CD4-positive, alpha-beta T cell treated with Interleukin-1 beta for 1 hour (primary cell): ENCODE results near the gene SASH1.
A peak's percentile ranks its signal among the peaks of the same experiment; 100 is the strongest.

Experiments used
- DNase-seq, 2 donors: peaks; one replicate each; pipeline ENCODE4 v3.0.0-alpha.2; 2020 to 2022

Gene SASH1

DNA sequence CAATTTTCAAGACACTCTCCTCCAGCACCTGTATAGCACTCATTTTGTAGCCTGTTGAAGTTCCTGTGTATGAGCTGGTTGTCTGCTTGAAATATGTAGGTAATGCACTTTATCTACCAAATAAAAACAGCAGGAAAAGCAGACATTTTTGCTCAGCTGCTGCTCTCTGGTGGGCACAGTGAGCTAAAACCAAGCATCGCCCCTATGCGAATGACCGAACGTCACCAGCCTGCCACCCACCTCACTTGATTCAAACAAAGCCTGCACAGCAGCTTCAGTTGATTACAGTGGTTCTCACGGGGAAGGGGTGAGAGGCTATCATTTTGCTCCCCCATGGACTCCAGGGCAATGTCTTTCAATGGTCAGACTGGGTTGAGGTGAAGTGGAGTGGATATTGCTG lies 185.7 kb downstream of the SASH1 start:
- DNase-seq = no peak

DNA sequence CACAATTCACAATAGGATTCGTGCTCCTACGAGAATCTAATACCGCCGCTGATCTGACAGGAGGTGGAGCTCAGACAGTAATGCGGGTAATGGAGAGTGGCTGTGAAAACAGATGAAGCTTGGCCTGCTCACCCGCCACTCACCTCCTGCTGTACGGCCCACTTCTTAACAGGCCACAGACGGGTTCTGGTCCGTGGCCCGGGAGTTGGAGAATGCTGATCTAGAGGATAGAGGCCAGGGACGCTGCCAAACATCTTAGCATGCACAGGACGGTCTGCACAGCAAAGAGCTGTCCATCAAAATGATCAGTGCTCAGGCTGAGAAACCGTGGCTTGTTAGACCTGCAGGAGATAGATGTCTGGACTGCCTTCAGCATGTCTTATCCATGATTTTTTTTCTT lies 186.4 kb downstream of the SASH1 start:
- no peak for DNase-seq

DNA sequence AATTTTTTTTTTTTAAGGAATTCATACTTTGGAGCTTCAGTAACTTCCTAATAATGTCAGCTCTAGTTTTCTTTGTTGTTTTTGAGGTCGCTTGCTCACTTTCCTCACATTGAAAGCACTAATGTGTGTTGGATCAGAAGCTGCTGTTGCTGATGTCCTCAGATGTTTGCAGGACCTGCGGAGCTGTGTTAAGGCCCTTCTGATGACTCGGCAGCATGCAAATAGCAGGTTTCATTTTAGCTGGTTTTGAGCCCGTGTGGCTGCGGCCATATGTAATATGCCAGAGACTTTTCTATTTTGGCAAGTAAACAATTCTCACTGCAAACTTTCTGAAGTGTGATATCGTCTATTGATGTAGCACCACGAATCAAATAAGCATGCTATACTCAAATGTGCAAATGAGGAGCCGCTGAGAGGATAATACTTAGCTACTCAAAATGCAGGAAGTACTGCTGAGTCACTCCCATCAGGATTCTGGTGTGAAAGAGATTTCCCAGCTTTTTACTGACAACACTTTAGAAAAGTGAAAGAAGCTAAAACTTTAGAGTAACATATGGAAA lies 187.8 kb downstream of the SASH1 start:
- DNase-seq = no peak

DNA sequence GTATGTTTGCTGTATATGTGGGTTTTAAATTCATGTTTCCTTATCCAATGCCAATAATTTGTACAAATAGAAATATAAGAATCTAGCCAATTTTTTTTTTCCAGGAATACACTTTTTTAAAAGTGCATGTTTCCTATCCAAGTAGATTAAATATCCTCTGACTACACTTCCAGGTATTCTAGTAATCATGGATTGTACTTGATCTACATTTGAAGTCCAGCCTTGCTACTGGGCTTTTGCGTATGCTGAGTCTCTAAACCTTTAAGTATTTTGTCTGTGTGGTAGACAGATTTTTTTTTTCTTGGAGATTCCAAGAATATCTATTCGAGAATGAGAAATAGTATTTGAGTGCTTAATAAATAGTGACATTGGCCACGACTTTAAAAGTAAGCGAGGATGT lies 188.3 kb downstream of the SASH1 start:
- DNase-seq = no peak

DNA sequence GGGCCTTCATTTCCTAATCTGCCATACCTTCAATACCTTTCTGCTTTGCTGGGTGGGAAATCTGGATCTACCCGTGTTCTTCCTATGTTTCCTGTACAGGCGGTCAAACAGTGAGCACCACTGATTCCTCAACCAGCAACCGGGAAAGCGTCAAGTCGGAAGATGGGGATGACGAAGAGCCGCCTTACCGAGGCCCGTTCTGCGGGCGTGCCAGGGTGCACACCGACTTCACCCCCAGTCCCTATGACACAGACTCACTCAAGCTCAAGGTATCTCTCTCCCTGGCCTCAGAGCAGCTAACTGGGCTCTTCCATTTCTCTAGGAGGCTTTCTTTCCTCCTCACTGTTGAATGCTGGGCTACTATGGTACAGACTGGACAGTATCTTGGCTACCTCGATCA lies 190.1 kb downstream of the SASH1 start:
- DNase-seq = no peak

DNA sequence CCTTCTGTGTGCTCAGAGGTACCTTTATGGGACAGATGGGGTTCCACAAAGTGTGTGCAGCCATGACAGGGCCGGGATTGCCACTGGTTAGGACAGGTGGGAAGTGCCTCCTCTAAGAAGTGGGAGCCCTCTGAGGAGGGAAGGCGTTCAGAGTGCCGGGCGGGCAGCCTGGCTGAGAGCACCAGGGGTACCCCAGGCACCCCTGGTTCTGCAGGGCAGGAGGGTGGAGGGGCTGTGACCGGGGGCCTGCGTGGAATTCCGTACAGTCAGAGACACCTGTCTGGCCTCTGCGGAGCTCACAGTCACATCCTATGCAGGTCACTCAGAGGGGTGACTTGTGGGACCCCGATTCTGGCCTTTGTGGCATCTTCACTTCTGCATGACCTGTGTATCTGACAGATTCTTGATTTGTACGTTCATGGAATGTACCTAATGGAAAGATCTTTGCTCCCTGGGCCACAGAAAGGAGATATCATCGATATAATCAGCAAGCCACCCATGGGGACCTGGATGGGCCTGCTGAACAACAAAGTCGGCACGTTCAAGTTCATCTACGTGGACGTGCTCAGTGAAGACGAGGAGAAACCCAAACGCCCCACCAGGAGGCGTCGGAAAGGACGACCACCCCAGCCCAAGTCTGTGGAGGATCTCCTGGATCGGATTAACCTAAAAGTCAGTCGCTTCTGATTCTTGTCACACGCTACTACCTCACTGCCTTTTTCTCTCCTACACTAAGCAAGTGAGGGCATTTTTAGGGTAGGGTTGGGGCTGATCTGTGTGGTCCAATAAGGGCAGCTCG lies 190.9 kb downstream of the SASH1 start:
- DNase-seq = no peak

DNA sequence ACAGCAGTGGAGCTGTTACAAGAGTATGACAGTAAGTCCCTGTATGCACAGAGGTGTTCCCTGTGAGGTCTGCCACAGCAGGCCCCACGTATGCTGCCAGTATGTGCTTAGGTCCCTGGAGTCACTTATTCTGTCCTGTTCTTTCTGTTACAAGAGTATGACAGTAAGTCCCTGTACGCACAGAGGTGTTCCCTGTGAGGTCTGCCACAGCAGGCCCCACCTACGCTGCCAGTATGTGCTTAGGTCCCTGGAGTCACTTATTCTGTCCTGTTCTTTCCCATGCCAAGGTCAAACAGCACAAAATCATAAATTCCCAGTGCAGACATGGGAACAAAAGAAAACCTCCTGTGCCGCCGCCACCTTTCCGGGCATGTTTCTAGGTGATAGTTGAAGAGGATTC lies 192.2 kb downstream of the SASH1 start:
- DNase-seq = no peak

DNA sequence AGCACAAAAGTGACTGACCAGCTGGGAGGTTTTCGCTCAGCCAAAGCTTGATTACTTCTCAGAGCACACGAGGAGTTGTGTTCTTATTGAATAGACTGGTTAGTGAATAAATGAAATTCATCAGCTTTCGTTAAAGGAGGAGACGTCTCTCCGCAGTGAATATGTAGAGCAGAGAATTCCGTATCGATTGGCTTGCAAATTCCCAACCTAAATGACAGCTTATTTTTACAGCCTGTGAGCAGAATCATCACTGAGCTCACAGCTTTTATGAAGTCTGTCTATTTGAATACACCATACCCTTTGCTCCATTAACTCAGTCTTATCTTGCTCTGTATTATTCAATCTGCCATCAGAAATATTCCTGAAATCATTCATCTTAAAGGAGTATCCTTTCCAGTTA lies 192.7 kb downstream of the SASH1 start:
- DNase-seq = no peak

DNA sequence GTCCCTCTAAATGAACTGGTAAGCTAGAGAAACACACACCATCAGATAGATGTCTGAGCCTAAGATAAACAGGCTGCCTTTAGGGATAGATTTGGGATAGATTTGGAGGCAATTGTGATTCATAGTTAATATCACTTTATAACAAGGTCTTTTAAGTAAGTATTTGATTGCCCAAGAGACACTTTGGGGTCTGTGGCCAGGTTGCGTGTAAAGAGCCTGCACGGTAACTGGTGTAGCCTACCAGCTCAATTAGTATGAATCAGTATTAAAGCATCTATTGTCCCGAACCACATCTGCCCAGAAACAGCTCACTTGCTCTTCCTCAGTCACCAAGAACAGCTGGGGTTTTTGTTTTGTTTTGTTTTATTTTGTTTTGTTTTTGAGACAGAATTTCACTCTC lies 193.3 kb downstream of the SASH1 start:
- no peak for DNase-seq

DNA sequence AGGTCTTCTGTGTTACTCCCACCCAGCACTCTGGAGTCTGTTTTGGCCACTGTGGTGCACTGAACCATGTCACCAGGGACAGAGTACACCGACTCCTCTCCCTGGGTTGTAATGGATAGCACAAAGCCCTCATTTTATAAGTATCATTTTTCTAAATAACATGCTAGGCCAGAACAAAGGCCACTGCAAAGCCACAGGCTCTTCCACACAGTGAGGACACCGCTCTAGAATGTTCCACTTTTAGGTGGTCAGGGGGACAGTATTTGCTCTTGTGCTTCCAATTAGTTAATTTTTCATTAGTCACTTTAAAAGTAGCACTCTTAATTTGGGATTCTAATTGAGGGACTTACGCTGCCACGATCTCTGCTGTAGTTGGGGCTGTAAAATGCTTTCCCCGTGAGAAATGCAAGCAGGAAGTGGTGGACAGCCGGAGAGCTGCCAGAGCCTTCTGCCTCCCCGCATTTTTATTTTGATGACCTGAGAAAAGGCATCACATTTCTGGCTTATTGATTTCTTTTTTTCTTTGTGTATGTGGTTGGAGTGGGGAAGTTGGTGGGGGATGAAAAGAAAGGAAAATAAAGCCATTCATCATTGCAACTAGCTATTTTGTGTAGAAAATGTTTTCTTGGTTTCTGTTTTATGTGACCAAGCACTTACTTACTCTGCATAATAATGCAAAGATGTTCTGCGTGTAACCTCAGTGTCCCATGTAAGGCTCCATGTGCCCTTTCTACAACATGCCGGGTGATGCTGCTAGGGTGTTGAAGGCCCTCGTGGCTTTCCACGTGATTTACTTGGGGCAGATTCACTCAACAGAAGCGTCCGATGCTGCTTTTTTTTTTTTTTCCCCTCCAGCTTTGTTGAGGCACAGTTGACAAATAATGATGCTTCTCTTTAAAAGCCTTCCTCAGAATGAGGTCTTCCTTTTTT lies 195.9 kb downstream of the SASH1 start:
- no peak for DNase-seq

DNA sequence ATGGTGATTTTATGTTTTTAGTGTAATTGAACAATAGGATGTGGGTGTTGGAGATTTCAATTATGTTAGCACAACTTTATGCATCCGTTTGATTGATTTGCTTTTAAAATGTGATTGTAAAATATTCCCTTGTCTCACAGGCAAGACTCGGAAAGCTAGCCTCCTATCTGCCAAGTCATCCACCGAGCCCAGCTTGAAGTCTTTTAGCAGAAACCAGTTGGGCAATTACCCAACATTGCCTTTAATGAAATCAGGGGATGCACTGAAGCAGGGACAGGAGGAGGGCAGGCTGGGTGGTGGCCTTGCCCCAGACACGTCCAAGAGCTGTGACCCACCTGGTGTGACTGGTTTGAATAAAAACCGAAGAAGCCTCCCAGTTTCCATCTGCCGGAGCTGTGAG lies 200.9 kb downstream of the SASH1 start:
- no peak for DNase-seq

DNA sequence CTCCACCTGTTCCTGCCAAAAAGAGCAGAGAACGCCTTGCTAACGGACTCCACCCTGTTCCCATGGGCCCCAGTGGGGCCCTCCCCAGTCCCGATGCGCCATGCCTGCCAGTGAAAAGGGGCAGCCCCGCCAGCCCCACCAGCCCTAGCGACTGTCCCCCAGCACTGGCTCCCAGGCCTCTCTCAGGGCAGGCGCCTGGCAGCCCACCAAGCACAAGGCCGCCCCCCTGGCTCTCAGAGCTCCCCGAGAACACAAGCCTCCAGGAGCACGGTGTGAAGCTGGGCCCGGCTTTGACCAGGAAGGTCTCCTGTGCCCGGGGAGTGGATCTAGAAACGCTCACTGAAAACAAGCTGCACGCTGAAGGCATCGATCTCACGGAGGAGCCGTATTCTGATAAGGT lies 201.8 kb downstream of the SASH1 start:
- DNase-seq = no peak

DNA sequence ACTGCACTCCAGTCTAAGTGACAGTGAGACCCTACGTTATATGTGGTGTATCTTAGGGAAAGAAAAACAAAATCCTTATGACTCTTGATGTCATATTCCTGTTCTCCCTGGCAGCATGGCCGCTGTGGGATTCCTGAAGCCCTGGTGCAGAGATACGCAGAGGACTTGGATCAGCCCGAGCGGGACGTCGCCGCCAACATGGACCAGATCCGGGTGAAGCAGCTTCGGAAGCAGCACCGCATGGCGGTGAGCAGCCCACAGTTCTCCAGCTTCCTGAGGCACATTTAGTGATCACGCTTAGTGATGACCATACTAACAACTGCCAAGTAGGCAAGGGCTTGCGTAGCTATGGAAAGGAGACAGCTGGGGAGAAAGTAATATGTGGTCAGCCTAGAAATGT lies 203.3 kb downstream of the SASH1 start:
- DNase-seq = no peak

DNA sequence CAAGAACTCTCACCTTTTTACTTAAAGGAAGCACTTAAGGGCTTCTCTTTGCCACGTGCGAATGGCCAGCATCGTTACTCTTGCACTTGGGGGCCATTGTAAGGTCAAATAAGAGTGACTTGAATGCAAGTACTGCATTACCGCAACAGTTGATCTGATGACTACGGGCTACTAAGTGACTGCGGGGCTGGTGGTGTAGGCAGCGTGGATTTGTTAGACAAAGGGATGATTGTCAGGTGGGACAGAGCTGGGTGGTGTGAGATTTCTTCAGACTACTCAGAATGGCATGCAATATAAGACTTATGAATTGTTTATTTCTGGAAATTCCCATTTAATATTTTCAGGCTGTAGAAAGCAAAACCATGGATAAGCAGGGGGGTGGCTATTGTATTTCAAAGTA lies 204.5 kb downstream of the SASH1 start:
- no peak for DNase-seq

DNA sequence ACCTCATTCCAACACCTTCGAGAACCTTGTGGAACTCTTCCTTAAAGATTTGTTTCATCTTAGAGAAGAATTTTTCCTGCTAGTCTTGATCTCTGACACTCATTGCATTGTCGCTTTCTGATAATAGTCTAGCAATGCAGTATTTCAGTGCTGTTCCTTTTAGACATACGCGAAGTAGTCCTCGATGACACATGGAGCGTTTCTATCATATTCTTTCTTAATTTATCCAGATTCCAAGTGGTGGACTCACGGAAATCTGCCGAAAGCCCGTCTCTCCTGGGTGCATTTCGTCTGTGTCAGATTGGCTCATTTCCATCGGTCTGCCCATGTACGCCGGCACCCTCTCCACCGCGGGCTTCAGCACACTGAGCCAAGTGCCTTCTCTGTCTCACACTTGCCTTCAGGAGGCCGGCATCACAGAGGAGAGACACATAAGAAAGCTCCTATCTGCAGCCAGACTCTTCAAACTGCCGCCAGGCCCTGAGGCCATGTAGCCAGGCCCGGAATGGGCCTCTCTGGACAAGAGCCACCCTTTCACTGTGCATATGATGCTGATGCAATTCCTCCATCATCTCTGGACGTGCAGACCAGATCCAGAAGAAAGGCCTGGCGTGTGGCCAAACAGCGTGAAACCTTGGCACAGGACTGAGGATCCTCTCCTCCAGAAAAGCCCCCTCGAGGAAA lies 205.6 kb downstream of the SASH1 start:
- no peak for DNase-seq

DNA sequence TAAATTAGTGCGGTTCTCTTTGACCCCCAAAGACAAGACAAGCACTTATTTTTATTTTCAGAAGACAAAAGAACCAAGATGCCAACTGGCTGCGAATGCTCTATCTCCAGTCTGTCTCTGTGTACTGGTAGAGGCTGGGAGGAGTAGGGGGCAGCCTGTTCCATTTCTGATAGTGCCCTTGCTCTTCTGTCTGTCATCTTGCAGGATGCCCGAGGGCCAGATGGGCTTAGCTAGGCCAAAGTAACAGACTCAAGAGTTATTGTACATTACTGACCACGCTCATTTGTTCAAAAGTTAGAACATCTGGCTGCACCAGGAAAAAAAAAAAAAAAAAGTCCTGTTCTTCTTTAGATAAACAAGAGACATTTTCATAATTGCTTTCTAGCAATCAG lies 206.1 kb downstream of the SASH1 start:
- DNase-seq = no peak

DNA sequence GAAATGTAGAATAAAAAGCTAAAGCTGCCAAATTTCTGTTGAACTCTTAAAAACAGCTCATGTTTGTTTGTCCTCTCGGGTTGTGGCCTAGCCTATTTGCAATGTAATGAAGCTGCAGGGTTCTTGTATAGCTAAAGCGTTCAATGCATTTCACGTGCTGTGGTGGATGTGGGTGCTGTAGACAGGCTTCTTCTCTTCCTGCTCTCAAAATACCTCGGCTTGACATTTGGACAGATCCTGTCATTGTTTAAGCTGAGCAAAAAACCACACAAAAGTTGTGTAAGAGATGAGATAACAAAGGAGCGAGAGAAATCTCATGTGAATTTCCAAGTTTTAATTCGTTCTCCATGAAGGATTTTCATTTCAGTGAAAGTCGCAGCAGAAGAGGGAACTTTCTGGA lies 207.9 kb downstream of the SASH1 start:
- no peak for DNase-seq

DNA sequence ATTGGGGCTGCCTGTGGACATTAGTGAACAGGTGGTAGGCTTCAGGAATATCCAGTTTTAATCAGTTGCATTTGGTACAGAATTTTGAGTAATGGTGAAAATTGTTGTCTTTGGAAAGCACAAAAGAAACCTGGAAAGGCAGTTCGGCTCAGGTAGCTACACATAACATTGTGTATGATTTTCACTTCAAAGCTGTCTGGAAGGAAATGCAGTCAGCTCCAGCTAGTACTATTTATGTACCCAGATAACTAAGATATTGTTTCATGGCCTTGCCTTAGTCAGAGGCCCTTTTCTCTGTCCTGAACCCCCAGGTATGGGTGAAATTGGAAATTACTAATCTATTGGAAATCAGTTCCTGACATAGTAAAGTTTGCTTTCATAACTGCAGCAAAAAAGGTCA lies 208.6 kb downstream of the SASH1 start:
- DNase-seq = no peak

DNA sequence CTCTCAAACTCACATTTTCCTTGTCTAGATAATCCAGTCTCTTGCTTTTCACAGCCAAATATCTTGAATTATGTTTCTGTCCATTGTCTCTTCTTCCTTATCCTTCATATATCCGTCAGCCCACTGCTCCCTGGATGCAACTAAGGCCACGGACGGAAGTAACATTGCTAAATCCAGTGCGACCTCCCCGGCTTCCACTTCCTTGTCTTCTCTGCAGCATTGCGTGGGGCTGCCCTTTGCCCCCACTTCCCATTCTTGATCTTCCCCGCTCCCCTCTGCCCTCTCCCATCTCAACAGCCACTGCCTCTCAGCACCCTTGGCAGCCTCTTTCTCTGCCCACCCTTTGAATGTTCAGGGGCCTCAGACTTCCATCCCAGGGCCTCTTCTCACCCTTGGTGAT lies 213.8 kb downstream of the SASH1 start:
- DNase-seq = no peak

DNA sequence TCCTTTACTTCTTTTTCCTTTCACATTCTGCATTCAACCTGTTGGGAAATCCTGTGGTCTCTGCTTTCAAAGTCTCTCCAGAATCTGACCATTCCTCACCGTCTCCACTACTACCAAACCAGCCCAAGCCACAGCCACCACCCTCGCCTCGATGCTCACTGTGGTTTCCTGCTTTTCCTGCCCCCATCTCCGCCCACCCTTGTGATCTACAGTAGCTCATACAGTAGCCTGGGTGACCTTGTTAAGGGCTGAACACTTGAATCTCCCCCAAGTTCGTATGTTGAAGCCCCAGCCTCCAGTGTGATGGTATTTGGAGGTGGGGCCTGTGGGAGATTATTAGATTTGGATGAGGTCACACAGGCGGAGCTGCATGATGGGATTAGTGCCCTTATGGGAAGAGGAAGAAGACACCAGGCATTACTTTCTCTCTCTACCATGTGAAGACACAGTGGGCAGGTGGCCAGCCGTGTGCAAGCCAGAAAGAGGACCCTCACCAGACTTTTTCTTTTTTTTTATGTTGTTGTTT lies 215.2 kb downstream of the SASH1 start:
- peak in 1 of 2 donors; percentile 9 for DNase-seq

DNA sequence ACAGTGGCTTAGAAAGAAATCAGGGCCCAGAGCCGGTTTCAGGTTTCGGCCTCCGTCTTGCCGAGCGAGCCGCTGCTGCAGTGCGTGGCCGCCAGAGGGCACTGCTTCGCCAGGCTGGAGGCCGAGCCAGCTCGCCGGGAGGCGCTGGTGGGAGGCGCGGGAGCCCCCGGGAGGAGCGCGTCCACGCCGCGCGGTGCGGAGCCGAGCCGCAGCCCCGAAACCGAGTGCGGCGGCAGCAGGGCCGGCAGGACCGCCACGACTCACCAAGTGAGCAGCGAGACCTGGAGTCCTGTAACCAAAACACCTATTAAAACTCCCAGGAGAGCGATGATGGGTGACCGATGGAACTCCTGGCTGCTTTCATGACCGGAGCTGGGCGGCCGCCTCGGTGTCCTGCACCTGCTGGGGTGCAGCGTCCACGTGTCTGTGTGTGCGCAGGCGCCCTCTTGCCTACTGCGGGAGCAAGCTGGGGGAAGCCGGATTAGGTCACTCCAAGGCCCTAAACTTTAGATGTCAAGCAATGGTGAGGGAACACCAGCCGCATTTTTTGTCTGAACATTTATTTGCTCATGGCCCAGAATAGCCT lies 217.3 kb downstream of the SASH1 start:
- peak; percentile 67 to 68 for DNase-seq

DNA sequence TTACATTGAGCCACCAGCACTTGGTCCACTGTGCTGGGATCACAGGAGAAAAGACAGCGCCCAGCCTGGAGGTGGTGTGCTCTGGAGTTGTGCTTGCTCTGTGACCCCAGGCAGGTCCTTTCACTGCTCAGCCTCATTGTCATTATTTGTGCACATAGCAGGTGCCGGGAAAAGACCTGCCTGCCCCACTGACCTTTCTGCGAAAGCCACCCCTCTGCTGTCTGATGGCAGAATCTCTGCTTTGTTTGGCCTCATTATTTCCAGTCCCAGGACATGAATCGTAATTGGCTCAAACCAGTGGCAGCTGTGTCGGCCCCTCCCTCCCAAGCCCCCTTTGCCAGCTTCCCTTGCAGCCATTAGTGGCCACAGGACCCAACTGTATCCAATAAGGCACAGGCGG lies 219.0 kb downstream of the SASH1 start:
- no peak for DNase-seq

DNA sequence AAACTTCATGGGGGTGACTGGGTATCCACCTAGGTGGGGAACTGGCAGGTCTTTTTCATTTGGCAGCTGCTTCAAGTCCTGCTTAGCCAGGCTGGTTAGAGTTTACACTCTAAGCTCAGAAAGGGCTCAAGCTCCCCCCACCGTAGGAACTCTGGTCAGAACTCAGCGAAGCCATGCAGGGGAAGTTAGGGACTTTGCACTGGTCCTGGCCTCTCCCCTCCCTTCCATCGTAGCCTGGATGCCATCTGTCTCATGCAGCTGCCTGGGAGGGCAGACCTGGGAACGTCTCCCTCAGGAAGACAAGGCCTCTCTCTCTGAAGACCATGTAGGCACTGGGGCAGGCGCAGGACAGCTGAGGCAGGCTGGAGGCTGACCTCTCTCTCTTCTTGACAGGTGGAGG lies 220.4 kb downstream of the SASH1 start:
- no peak for DNase-seq
